NCI-H1105 treated with DMSO at 0.1 percent for 48 hours (cell line): ENCODE data around the gene ACAN.
"Not testable (repeated sequence)": the region's sequence is repeated elsewhere in the genome, so short reads cannot be mapped to it uniquely, and the experiment has no call there.

Experiments used
- DNase-seq: peaks from one replicate; lab custom pipeline; 2025; lab: John Stamatoyannopoulos, UW

ACAN gene

GRCh38 chr15:88902846-88903245, 99.6 kb downstream of the ACAN start:
- no peak for DNase-seq

- DNase-seq, result no peak
These were observed 101.0 kb downstream of the ACAN start for GRCh38 chr15:88904257-88904623.

- peak; percentile 49 for DNase-seq
These were observed 101.5 kb downstream of the ACAN start for GRCh38 chr15:88904624-88905327.

- DNase-seq, result no peak
These were observed 102.3 kb downstream of the ACAN start for GRCh38 chr15:88905576-88905975.

GRCh38 chr15:88906130-88906529, 102.9 kb downstream of the ACAN start:
- DNase-seq, result no peak

GRCh38 chr15:88906551-88906950, 103.3 kb downstream of the ACAN start:
- DNase-seq, result no peak

GRCh38 chr15:88907111-88907510, 103.9 kb downstream of the ACAN start:
- no peak for DNase-seq

GRCh38 chr15:88908123-88908522, 104.9 kb downstream of the ACAN start:
- no peak for DNase-seq

- DNase-seq, result no peak
These were observed 105.7 kb downstream of the ACAN start for GRCh38 chr15:88908697-88909621.

- no peak for DNase-seq
These were observed 107.0 kb downstream of the ACAN start for GRCh38 chr15:88909956-88910831.

- DNase-seq, result no peak
These were observed 108.5 kb downstream of the ACAN start for GRCh38 chr15:88911766-88912118.

- DNase-seq, result no peak
These were observed 109.3 kb downstream of the ACAN start for GRCh38 chr15:88912500-88912921.

GRCh38 chr15:88913017-88913849, 110.0 kb downstream of the ACAN start, which contains the start of gene MFGE8:
TSS of gene MFGE8 (minus strand) at chr15:88913379. CDS start at chr15:88913319, 60 bp downstream.
- peak; percentile 58 for DNase-seq

- DNase-seq, result no peak
These were observed 110.6 kb downstream of the ACAN start for GRCh38 chr15:88913850-88914169.

GRCh38 chr15:88915354-88915753, 112.1 kb downstream of the ACAN start:
- DNase-seq, result no peak

- no peak for DNase-seq
These were observed 114.5 kb downstream of the ACAN start for GRCh38 chr15:88917760-88918159.

GRCh38 chr15:88918738-88919137, 115.5 kb downstream of the ACAN start:
- peak; percentile 20 for DNase-seq

- DNase-seq, result no peak
These were observed 117.1 kb downstream of the ACAN start for GRCh38 chr15:88920186-88920891.

GRCh38 chr15:88920892-88921435, 117.7 kb downstream of the ACAN start:
- DNase-seq, result not testable (repeated sequence)
